ENCODE results near the gene ORM1.

GRCh38 chr9:114367366-114367765, 44.5 kb downstream of the ORM1 start:
- TF ChIP-seq CTCF (conservative IDR thresholded peaks at IDR 0.05; ENCODE audit: low read length) (no peak), EZH2phosphoT487 (IDR thresholded peaks at IDR 0.05; ENCODE audit: borderline replicate concordance, low read depth, low read length) (no peak)
